Type B pancreatic cell (in vitro differentiated cells): ENCODE results near the gene DHX40. TPM values are rescaled to one million over a fixed set of nuclear protein-coding genes. Genes with fewer than 3 reads are reported as not detected.

ENCODE experiments used
- DNase-seq: peaks from one replicate; pipeline ENCODE4 v3.0.0; 2021; ENCODE audit warnings: mixed read lengths; ENCODE audit not compliant: unreplicated experiment; ENCODE audit errors: extremely low spot score
- H3K27ac Mint-ChIP-seq: 2 replicates; pipeline ENCODE4 v1.8.0; 2021; ENCODE audit warnings: mild to moderate bottlenecking, mixed read lengths
- H3K27me3 Mint-ChIP-seq: 2 replicates; pipeline ENCODE4 v1.8.0; 2021; ENCODE audit warnings: mixed read lengths
- H3K36me3 Mint-ChIP-seq: 2 replicates; pipeline ENCODE4 v1.8.0; 2021; ENCODE audit warnings: mixed read lengths
- H3K4me1 Mint-ChIP-seq: one replicate; pipeline ENCODE4 v1.8.0; 2021; ENCODE audit warnings: mixed read lengths; ENCODE audit not compliant: unreplicated experiment
- H3K4me3 Mint-ChIP-seq: 2 replicates; pipeline ENCODE4 v1.8.0; 2021; ENCODE audit warnings: mild to moderate bottlenecking, mixed read lengths
- H3K9me3 Mint-ChIP-seq: 2 replicates; pipeline ENCODE4 v1.8.0; 2021; ENCODE audit warnings: mixed read lengths
- total RNA-seq: library from RNA; stranded (reverse); gene quantifications from 2 replicates; pipeline ENCODE4 v1.2.1, GENCODE V29; 2021; ENCODE audit warnings: low replicate concordance
- TF ChIP-seq, protein P1 (sequence below): fragments of 200-600 bp; sonication (generic); conservative IDR thresholded peaks from 2 replicates; pipeline ENCODE4 v1.5.0; 2021; ENCODE audit warnings: antibody characterized with exemption, mild to moderate bottlenecking

The DHX40 gene
- total RNA-seq, 1 donor from 2014 or later: 50.4 TPM

DNA sequence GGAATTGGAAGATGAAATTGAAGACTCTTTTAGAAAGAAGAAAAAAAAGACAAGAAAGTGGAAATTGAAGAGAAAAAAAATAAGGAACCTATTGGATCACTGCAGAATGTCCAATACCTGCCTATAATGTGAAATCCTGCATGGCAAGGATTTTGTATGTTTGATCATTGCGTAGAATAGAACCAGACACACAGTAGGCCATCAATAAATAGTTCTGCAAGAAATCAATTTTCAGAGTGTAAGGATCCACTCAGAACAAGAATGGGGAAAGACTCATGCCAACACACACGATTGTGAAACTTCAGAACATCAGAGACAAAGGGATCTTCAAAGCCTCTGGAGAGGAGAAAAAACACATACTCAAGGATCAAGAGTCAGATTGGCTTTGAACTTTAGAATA, 39.7 kb upstream of the DHX40 start:
- H3K4me1 Mint-ChIP-seq: peaks cover 5% of the 10 kb centered on the region
- TF ChIP-seq, protein P1, sequence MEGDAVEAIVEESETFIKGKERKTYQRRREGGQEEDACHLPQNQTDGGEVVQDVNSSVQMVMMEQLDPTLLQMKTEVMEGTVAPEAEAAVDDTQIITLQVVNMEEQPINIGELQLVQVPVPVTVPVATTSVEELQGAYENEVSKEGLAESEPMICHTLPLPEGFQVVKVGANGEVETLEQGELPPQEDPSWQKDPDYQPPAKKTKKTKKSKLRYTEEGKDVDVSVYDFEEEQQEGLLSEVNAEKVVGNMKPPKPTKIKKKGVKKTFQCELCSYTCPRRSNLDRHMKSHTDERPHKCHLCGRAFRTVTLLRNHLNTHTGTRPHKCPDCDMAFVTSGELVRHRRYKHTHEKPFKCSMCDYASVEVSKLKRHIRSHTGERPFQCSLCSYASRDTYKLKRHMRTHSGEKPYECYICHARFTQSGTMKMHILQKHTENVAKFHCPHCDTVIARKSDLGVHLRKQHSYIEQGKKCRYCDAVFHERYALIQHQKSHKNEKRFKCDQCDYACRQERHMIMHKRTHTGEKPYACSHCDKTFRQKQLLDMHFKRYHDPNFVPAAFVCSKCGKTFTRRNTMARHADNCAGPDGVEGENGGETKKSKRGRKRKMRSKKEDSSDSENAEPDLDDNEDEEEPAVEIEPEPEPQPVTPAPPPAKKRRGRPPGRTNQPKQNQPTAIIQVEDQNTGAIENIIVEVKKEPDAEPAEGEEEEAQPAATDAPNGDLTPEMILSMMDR: no peak
- no peaks in the 10 kb centered on the region for H3K36me3 Mint-ChIP-seq
- H3K27me3 Mint-ChIP-seq: peaks cover 4% of the 10 kb centered on the region
- H3K9me3 Mint-ChIP-seq: no peaks in the 10 kb centered on the region
- no peak overlapping the region for H3K27ac Mint-ChIP-seq
- H3K4me3 Mint-ChIP-seq: no peak overlapping the region
- no peak for DNase-seq

DNA sequence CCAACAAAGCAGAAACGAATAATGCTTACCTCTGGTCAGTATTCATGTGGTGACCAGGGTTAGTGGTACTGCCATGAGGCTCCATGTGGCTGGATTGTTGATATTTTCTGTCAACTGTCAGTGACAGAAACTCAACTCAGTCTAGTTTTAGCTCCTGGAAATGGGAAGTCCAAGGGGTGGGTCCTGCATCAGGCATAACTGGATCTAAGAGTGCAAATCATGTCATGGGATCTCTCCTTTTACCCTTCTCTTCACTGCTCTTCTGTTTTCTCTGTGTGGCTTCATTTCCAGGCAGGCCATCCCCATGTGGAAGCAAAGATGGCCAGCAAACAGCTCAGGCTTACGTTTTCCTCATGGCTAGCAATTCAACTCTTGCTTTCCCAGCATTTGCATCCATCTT, 39.0 kb upstream of the DHX40 start:
- H3K4me3 Mint-ChIP-seq: no peak overlapping the region
- H3K9me3 Mint-ChIP-seq: no peaks in the 10 kb centered on the region
- no peak for DNase-seq
- H3K36me3 Mint-ChIP-seq: no peaks in the 10 kb centered on the region
- H3K4me1 Mint-ChIP-seq: peaks cover 3% of the 10 kb centered on the region
- H3K27me3 Mint-ChIP-seq: peaks cover 4% of the 10 kb centered on the region
- TF ChIP-seq, protein P1: no peak
- no peak overlapping the region for H3K27ac Mint-ChIP-seq

DNA sequence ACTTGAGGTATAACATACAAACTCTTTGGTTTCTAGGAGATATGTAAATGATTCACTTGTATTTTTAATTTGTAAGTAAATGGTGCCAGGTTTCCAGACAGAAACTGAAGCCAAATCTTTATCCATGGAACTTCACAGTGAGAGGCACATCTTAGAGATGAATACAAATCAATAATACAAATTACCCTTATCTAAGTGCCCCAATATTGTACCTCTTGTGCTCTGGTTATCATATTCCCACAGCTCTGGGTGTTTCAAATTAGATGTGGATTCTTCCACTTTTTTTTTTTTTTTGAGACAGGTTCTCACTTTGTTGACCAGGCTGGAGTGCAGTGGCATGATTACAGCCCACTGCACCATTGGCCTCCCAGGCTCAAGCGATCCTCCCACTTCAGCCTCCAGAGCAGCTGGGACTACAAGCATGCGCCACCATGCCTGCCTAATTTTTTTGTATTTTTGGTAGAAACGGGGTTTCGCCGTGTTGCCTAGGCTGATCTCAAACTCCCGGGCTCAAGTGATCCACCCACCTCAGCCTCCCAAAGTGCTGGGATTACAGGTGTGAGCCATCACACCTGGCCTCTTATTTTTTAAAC, 38.0 kb upstream of the DHX40 start:
- Mint-ChIP-seq H3K36me3 (no peaks in the 10 kb centered on the region), H3K4me3 (no peak overlapping the region), H3K27ac (no peak overlapping the region), H3K27me3 (peaks cover 4% of the 10 kb centered on the region), H3K4me1 (no peaks in the 10 kb centered on the region), H3K9me3 (no peaks in the 10 kb centered on the region)
- DNase-seq: no peak
- TF ChIP-seq, protein P1: no peak

DNA sequence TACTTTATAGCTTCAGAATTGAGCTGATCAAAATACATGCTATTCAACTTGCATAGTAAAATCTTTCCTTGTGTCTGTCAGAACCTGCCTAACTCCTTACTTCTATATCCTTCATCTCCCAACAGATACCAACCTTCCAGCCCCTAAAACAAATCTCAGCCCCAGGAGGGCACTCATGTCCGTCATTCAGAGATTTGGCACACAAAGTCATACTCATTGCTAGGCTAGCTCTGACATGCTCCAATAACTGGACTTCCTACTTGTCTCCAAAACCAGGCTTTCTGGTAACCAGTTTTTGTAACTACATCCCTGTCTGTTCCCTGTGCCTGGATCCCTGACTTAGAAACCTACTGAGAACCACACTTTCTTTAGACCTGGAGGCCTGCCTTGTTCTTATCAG, 37.5 kb upstream of the DHX40 start:
- TF ChIP-seq, protein P1: no peak
- Mint-ChIP-seq H3K27me3 (peaks cover 4% of the 10 kb centered on the region), H3K9me3 (no peaks in the 10 kb centered on the region), H3K36me3 (no peaks in the 10 kb centered on the region), H3K27ac (no peak overlapping the region), H3K4me1 (no peaks in the 10 kb centered on the region), H3K4me3 (no peak overlapping the region)
- no peak for DNase-seq

DNA sequence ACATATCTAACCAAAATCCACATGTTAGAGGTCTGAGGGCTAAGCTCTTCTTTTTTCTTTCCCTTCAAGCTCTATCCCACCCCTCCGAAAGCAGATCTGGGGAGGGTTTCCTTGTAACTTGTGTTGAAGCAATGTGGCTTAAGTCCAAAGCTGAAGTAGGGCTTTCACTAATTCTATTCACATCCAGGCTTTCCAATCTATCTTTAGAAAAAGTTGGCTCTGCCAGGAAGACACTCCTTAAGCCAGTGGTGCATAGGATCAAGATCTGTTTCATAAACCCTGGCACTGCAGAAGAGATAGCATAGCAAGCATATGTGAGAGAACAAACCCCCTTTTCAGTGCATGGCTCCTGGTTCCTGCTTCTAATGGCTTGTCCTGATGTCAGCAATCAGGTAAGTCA, 34.9 kb upstream of the DHX40 start:
- no peaks in the 10 kb centered on the region for H3K9me3 Mint-ChIP-seq
- H3K27me3 Mint-ChIP-seq: peaks cover 4% of the 10 kb centered on the region
- DNase-seq: no peak
- H3K4me1 Mint-ChIP-seq: no peaks in the 10 kb centered on the region
- TF ChIP-seq, protein P1: no peak
- H3K27ac Mint-ChIP-seq: no peak overlapping the region
- H3K4me3 Mint-ChIP-seq: no peak overlapping the region
- no peaks in the 10 kb centered on the region for H3K36me3 Mint-ChIP-seq

DNA sequence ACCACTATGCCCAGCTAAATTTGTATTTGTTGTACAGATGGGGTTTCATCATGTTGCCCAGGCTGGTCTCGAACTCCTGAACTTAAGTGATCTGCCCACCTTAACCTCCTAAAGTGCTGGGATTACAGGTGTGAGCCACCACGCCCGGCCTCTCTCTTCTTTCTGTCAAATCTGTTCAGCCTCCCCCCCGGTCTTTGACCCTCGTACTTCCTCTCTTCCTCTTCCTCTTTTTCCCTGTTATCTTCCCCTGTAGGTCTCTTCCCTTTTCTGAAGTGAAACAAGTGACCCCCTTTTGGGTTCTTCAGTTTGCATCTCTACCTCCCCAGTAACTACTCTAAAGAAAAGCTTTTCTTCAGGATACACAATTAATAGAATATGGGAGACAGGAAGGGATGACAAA, 31.7 kb upstream of the DHX40 start:
- peaks cover 6% of the 10 kb centered on the region for H3K27me3 Mint-ChIP-seq
- H3K4me1 Mint-ChIP-seq: no peaks in the 10 kb centered on the region
- H3K9me3 Mint-ChIP-seq: no peaks in the 10 kb centered on the region
- DNase-seq: no peak
- no peaks in the 10 kb centered on the region for H3K36me3 Mint-ChIP-seq
- no peak overlapping the region for H3K27ac Mint-ChIP-seq
- TF ChIP-seq, protein P1: no peak
- no peak overlapping the region for H3K4me3 Mint-ChIP-seq
